ENCODE data around the gene ST13.
A peak's percentile ranks its signal among the peaks of the same experiment; 100 is the strongest.
"Not testable (repeated sequence)": the region's sequence is repeated elsewhere in the genome, so short reads cannot be mapped to it uniquely, and the experiment has no call there.

ST13 gene

DNA sequence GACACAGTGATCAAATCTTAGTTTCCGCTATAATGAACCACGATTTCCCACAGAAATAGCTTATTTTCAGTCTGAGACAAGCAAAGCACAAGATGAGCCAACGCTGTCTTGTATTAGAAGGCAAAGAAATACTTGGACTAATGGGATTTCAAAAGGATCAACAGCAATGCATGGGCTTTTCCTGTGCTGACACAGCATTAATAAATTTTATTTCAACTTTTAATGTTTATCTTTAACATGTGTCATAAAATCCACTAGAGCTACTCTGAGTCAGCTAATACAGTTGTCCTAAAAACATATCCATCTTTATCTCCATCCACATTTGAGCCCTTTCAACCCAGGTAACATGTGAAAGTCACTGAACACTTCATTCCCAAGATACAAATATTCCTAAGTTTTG lies 21.8 kb downstream of the ST13 start:
- DNase-seq, result no peak

DNA sequence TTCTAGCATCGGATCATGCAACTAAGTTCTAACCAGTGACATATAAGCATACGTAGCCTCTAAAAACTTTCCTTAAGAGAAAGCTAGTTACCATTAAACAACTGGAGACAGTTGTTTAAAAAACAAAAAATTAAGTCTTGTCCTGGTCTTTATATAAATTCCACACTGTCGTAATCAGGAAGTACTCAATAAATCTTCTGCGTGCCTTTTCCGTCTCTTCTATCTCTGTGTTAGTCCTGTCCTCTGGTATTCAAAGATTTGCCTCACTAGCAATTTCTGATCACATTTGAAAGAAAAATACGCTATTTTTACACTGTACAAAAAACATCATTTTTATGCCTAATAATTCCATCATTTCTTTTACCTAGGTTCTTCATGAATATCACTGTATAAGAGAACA lies 27.3 kb downstream of the ST13 start:
- no peak for DNase-seq

- no peak for DNase-seq
Observed at GRCh38 chr22:40826984-40827741, 29.3 kb downstream of the ST13 start.

GRCh38 chr22:40826292-40826691 lies 30.1 kb downstream of the ST13 start:
- not testable (repeated sequence) for DNase-seq

GRCh38 chr22:40823426-40823825 lies 33.0 kb downstream of the ST13 start:
- DNase-seq, result no peak

DNA sequence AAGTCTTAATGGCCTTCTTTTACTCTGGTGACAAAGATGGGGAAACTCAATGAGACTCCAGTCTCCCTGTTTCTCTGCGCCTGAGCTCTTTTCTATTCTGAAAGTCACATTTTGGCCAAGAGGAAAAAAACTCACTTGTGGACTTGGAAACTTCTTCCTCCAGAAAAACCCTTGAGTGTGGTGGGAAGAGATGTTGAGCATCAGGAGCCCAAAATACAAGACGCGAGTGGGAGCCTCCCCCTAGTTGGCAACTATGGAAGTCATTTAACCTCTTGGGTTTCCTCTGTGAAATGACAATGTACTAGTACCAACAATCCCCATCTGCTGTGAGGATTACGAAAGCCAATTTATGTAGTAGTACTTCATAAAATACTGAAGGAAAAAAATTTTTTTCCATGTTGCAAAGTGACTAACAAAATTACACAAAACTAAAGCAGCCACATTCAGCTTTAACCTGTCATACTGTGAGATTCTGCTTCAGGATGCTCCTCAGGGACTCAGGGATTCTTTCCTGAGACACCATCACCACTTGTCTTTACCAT lies 36.8 kb downstream of the ST13 start:
- DNase-seq, result peak; percentile 49

DNA sequence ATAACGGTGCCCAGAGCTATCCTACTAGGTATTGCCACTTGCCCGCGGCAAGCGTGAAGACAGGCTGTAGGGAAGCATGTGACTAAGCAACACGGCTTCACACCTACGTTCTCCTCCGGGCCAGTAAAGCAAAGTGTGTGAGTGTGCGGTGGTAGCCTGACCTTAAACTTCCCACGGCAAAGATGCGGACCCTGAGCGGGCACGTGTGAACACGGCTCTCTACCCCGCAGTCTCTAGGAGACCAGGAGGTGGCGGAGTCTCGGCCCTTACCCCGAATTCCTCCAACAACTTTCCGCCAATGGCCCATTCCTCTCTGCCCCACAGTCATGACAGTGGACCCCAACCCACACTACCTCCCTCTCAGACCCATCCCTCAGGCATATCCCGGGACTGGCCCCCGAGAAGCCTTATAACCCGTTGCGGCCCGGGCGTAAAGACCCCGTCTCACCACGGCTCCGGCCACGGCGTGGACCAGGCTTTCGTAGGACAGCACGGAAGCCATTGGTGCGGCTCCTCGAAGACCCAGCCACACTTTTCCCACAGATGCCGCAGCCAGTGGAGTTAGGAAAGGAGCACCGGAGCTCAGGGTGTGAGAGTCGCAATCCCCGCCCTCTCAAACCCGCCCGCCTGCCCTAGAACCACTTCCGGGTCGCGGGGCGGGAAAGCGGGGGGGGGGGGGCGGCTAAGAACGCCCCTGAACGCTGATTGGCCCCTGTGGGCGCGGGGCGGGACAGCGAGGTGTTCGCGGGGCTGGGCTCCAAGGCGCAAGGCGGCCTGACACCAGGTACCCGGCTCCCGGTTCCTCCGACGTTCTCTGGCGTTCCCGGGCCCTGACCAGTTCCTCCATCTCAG lies 37.5 kb downstream of the ST13 start, which contains the start of gene SLC25A17:
TSS of gene SLC25A17 (minus strand) at position 600 of the 852 bp plus-strand sequence. CDS start at position 502, 98 bp downstream.
- DNase-seq, result peak; percentile 77

DNA sequence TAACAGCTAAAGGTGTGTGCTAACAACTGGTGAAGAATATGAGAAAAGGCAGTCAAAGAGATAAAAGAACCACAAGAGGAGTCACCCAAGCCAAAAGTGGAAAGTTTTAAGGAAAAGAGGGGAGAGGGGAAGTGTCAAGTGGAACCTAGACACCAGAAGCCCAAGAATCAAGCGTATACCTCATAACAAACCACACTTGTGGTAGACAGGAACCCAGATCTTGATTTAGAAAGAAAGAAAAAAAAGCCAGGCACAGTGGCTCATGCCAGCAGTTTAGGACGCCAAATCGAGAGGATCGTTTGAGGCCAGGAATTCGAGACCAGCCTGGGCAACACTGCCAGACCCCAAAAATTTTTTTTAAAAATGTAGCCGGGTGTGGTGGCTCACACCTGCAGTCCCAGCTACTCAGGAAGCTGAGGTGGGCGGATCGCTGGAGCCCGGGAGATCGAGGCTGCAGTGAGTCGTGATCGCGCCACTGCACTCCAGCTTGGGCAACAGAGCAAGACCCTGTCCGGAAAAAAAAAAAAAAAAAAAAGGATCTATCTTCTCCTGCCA lies 38.2 kb downstream of the ST13 start:
- DNase-seq, result no peak

DNA sequence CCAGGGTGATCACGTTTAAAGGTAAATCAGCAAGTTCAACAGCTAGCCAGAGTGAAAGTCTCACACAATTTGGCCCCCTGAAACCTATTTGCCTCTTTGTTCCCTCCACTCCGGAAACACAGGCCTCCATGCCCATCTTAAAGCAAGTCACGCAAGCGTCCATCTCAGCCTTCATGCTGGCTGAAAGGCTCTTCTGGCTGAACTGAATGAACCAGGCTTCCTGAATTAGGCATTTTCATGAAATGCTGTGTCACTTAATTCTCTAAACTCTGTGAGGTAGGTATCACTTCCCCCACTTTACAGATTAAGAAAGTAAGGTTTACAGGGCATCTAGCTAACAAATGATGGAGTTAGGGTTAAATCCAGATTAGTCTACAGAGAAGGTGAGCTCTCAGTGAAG lies 38.7 kb downstream of the ST13 start:
- no peak for DNase-seq

DNA sequence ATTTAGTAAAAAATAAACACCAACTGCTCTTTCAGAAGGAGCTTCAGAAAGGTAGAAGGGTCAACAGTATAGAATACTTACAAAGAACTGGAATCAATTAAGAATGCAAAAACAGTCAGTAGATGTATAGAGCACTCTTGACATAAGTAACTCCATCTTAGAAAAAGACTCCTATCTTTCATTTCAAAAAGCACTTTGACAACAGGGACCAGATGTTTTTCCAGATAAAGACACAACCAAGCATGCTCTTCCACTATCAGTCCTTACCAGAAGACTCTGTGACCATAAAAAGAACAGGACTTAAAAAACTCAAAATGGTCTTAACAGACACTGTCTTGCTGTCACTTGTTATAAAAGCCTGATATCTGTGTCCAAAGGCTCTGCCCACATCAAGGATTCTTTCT lies 42.5 kb downstream of the ST13 start:
- no peak for DNase-seq

GRCh38 chr22:40808018-40808841 lies 48.2 kb downstream of the ST13 start:
- DNase-seq, result no peak

DNA sequence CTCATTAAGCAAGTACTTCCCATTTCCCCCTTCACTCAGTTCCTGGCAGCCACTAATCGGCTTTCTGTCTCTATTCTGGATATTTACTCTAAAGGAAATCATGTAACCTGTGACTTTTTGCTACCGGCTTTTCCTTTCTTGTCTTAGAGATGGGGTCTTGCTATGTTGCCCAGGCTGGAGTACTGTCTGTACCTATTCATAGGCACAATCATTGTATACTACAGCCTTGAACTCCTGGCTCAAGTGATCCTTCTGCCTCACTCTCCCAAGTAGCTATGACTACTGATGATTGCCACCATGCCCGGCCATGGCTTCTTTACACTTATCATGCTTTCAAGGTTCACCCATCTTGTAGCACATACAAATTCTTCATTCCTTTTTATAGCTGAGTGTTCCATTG lies 49.7 kb downstream of the ST13 start:
- DNase-seq, result no peak

- no peak for DNase-seq
Observed at GRCh38 chr22:40805699-40806203, 50.7 kb downstream of the ST13 start.

DNA sequence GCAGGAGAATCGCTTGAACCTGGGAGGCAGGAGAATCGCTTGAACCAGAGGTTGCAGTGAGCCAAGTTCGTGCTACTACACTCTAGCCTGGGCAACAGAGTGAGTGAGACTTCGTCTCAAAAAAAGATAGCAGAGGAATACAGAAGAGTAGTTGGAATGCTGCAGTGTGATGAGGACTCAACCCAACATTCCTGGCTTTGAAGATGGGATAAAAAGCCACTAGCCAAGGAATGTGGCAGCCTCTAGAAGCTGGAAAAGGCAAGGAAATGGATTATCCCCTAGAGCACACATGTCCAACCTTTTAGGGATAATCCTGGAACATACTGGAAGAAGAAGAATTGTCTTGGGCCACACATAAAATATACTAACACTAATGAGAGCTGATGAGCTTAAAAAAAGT lies 51.2 kb downstream of the ST13 start:
- no peak for DNase-seq

DNA sequence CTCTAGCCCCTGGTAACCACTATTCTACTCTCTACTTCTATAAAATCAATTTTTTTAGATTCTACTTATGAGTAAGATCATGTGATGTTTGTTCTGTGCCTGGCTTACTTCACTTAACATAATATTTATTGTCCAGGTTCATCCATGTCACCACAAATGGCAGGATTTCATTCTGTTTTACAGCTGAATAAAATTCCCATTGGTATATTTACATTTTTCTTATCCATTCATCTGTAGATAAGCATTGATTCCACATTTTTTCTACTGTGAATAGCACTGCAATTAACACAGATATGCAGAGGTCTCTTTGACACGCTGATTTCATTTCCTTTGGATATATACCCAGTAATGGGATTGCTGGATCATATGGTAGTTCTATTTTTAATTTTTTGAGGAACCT lies 53.1 kb downstream of the ST13 start:
- no peak for DNase-seq

- DNase-seq, result no peak
Observed at GRCh38 chr22:40799008-40799407, 57.4 kb downstream of the ST13 start.

- peak; percentile 4 for DNase-seq
Observed at GRCh38 chr22:40797427-40797826, 59.0 kb downstream of the ST13 start.

DNA sequence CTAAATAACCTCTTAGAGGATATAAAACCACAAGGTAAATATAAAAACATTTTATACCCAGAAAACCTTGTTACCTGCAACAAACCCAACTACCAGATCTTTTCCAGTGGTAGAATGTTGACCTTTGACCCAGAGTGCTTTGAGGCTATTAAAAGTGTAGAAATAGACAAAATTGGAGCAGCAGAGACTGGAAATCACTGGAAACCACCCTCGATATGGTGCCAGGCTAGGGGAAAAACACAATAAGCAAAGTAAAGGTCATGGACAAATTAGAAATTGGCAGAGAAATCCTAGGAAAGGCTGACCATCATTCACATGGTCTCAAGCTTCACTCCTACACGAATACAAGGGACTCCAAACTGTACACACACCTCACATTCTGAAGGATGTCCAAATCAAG lies 64.0 kb downstream of the ST13 start:
- no peak for DNase-seq

DNA sequence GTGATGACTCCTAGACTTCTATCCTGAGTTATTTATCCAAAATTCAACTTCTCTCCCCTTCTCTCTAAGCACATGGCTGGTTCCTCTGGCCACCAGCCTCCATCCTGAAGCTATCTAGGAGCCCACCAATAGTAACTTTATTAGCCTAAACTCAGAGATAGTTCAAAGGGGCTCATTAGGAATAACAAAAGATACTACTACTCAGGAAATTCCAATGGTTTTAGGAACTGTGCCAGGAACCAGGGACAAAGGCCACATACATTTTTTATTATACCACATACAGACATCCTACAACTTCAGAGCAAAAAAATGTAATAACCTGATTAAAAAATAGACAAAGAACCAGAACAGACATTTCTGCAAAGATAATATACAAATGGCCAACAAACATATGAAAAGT lies 65.2 kb downstream of the ST13 start:
- DNase-seq, result no peak

- no peak for DNase-seq
Observed at GRCh38 chr22:40789131-40789530, 67.3 kb downstream of the ST13 start.

DNA sequence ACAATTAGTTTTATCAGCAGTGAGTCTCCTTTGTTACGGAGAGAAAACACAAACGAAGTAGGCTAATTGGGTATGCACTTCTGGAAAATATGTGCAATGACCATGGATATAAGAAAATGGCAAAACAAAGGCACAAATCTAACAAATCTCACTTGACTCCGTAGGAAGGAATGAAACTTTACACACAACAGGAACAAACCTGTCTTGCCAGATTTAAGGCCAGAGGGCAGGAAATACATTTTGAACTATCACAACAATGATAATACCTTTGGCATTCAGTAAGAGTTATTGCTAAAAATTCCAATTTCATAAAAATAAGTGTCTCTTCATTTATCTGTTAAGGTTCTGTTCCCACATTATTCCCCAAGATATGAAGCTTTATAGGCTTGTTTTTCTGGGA lies 73.9 kb downstream of the ST13 start:
- DNase-seq, result no peak

DNA sequence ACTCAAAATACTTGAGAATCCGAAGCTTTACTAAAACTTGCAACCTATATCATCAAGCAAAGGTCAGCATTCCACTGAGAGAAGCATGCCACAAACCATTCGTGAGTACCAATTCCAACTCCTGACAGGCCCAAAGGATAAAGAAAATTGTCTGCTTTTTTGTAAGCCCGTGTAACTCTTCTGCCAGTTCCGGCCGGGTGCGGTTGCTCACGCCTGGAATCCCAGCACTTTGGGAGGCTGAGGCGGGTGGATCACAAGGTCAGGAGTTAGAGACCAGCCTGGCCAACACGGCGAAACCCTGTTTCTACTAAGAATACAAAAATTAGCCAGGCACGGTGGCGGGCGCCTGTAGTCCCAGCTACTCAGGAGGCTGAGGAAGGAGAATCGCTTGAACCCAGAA lies 74.7 kb downstream of the ST13 start:
- not testable (repeated sequence) for DNase-seq
